GM18870 (cell line): ENCODE results near the gene SIMC1.
A peak's percentile ranks its signal among the peaks of the same experiment; 100 is the strongest.

Source experiments
- ATAC-seq: cut with Tn5 transposase; IDR thresholded peaks from one replicate; pipeline ENCODE4 v1.9.1; 2021; ENCODE audit warnings: moderate library complexity; ENCODE audit not compliant: unreplicated experiment

The SIMC1 gene

GRCh38 chr5:176387384-176387925, 149.2 kb downstream of the SIMC1 start:
- no peak for ATAC-seq

DNA sequence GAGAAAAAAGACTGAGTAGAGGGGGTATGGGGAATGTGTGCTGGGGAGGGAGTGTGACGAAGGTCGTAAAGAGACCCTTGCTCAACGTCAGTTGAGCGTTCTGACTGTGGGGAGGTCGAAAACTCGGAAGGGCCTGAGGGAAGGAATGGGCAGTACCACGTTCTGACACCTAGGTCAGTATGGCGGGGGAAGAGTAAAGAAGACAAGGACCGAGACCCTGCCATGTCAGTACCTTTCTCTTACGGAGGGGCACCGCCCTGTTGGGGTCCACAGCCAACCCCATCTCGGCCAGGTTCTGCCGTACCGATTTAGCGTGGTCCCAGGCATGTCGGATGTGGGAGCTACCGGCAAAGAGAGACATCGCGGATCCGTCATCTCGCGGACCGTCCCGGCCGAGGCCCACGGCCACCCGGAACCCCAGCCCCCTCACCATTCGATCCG, 149.8 kb downstream of the SIMC1 start:
- no peak for ATAC-seq

GRCh38 chr5:176388444-176389134, 150.4 kb downstream of the SIMC1 start, which contains the start of the genes HIGD2A and NOP16:
TSS of gene HIGD2A (plus strand) at chr5:176388751. CDS start at chr5:176388820, 69 bp downstream.
TSS of gene NOP16 (minus strand) at chr5:176388598. CDS start at chr5:176388539, 59 bp downstream.
- ATAC-seq, result peak; percentile 83

GRCh38 chr5:176389135-176390123, 151.2 kb downstream of the SIMC1 start:
- peak; percentile 14 for ATAC-seq

GRCh38 chr5:176391479-176391878, 153.3 kb downstream of the SIMC1 start:
- ATAC-seq, result no peak

- ATAC-seq, result no peak
Measured at GRCh38 chr5:176391999-176392398, 153.8 kb downstream of the SIMC1 start.

- no peak for ATAC-seq
Measured at GRCh38 chr5:176392526-176392925, 154.3 kb downstream of the SIMC1 start.

DNA sequence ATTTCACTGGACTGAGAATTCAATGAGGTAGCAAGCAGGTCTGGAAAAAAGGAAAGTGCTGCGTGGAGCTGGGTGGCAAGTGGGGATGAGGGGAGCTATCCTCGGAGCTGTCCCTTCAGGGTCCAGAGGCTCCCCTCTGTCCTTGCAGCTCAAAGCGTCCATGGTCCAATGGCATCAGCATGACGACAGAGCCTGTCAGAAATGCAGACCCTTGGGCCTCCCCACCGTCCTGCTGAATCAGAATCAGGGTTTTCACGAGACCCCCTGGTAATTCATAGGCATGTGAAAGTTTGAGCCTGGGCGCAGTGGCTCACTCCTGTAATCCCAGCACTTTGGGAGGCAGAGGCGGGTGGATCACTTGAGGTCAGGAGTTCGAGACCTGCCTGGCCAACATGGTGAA, 155.9 kb downstream of the SIMC1 start:
- ATAC-seq, result no peak

- no peak for ATAC-seq
Measured at GRCh38 chr5:176394881-176395675, 156.9 kb downstream of the SIMC1 start.
